HG03025 (cell line): ENCODE measurements around the gene CCDC102A.
"Not testable (repeated sequence)": the region's sequence is repeated elsewhere in the genome, so short reads cannot be mapped to it uniquely, and the experiment has no call there.

Experiments used
- ATAC-seq: cut with Tn5 transposase; IDR thresholded peaks from one replicate; pipeline ENCODE4 v1.9.1; 2021; ENCODE audit warnings: mild to moderate bottlenecking, moderate library complexity; ENCODE audit not compliant: unreplicated experiment, low FRiP score

Gene CCDC102A

DNA sequence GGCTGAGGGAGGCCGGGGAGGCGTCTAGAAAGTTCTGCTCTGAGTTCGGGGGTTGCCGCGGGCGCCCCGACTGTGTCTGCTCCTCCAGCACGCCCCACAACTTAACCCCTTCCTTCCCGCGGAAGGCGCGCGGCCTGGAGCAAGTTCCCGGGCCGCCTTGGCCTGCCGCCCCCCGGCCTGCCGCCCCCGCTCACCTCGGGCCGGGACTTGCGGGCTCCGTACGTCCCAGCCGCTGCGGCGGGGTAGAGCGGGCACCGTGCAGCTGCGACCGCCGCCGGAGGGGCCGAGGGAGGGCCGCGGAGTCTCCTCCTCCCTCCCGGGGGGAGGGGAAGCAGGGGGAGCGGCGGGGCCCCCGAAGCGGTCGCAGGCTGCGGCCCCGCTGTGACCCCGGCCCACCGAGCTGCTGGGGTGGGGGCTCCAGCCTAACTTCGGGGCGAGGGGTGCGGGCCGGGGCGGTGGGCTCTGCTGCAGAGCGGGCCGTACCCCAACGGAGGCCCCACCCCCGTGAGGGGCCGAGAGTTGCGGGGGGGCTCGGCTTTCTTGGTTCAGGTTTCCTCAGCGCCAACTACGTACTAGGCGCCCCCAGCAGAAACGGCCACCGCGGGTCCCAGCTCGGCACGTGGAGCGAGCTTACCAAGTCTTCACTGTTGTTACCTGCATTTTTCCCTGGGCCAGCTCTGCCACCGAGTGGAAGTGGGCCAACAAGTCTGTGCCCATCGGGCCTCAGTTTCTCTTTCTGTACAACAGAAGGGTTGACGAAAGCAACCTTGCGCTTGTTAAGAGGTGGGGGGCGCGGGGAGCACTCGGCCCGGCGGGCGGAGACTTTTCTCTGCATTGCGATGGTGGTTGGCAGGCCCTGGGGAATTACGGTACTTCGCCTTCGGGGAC lies at the start of gene CCDC102A:
TSS of gene CCDC102A (minus strand) at position 266 of the 888 bp plus-strand sequence. CDS start 7,394 bp downstream, outside the sequence.
- peak; percentile 25 for ATAC-seq

GRCh38 chr16:57585051-57585687 lies 48.8 kb upstream of the CCDC102A start:
- no peak for ATAC-seq

DNA sequence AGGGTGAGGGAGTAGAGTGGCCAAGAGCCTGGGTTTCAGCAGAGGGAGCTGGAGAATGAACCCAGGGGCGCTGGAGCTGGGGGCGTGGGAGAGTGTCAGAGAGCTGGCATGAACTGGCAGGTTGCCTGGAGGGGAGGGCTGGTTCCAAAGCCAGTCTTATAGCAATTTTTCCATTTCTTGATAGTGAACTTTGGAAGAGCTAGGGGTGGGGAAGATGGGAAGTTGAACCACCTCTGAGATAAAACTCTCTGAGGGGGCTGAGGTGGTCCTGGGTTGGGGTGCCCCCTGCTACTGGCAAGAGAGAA lies 42.9 kb upstream of the CCDC102A start:
- ATAC-seq = no peak

- no peak for ATAC-seq
These were observed 42.4 kb upstream of the CCDC102A start for GRCh38 chr16:57578521-57579360.

DNA sequence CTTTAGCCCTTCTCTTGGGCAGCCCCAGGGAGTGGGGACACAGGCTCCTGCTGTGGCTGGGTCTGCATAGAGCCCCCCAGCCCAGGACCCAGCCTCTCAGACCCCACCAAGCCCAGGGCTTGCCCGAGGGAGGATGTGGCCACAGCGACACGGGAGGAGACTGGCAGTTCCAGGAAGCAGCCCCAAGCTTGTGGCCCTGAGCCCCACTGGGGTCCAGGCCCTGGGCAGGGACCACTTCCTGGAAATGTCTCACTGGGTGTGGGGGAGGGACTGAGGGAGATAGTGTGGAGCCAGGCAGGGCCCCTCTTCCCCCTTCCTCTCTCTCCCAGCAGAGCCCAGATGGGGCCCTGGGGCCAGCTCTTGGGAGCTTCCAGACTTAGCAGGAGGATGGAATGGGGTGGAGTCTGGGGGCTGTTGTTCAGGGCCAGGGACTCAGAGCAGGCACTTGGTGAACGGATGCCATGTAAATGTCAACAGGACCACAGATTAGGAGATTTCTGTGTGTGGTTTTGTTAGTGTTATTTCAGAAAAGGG lies 41.4 kb upstream of the CCDC102A start:
- no peak for ATAC-seq

DNA sequence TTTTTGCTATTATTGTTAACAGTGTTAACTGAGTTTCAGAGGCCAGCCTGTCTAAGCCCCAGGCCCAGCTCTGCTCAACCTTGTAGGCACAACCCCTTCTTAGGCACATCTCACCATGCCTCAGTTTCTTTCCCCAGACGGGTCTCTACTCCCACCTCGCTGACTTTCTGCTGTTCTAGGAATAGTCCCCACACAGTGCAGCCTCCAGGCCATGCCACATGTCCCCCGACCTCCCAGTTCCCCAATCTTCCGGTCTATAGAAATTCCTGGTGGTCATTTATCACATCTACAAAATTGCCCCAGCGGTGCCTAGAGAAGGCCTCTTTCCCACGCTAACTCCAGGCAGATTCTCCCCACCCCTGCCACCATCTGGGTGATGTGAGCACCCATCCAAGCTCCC lies 40.8 kb upstream of the CCDC102A start:
- ATAC-seq = no peak

DNA sequence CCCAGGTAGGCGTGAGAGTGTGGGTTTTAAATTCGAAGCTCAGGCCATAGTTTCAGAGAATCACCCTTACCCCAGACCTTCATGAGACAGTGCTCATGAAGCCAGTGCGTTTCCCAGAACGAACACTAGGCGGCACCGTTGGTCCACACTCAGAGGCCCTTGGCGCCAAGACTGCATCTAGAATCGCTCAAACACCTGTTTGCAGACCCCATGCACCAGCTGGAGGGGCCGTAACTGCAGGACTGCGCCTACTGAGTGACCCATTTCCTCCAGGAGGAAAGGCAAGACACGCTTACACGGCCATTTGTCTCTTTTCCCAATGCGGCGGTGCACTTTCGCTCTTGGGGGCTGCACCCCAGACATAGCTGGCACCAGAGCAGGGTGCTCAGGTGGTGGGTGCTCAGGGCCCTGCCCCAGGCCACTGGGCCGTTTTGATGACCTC lies 40.1 kb upstream of the CCDC102A start:
- ATAC-seq = no peak

GRCh38 chr16:57575468-57576277 lies 39.3 kb upstream of the CCDC102A start:
- ATAC-seq = no peak

GRCh38 chr16:57574646-57575467 lies 38.5 kb upstream of the CCDC102A start:
- no peak for ATAC-seq

DNA sequence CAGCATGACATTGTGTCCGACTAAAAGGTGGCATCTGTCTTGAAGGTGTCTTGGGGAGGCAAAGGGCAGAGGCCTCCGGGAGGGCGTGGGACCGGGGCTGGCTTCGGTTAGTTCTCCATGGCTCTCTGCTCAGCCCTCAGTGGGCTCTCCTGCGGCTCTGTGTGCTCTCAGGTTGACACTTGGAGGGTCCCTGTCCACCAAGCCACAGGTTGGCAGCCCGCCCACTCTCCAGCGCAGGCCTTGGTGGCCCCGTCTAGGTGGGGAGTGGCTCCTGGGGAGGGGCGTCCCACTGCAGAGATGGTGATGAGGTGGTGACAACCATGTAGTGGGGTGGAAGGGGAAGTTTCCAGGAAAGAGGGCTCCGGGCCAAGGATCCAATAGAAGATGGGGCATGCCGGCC lies 37.7 kb upstream of the CCDC102A start:
- no peak for ATAC-seq

GRCh38 chr16:57572978-57573728 lies 36.8 kb upstream of the CCDC102A start:
- no peak for ATAC-seq

DNA sequence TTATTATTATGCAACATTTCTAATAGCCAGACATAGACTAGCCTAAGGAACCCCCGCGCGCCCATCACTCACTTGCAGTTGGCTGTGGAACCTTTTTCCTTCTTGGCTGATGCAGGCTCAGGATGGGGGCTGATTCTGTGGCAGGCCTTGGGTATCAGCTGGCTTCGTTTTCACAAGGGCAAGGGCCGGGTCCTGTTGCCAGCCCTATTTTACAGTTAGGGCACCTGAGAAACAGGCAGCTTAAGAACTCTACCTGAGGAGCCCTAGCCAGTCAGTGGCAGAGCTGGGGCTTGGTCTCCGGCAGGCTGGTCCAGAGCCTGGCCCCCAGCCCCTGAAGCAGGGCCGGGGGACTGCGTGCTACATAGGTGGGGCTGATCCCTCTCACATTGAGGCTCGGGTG lies 34.7 kb upstream of the CCDC102A start:
- no peak for ATAC-seq

- ATAC-seq = no peak
These were observed 34.1 kb upstream of the CCDC102A start for GRCh38 chr16:57570301-57571070.

DNA sequence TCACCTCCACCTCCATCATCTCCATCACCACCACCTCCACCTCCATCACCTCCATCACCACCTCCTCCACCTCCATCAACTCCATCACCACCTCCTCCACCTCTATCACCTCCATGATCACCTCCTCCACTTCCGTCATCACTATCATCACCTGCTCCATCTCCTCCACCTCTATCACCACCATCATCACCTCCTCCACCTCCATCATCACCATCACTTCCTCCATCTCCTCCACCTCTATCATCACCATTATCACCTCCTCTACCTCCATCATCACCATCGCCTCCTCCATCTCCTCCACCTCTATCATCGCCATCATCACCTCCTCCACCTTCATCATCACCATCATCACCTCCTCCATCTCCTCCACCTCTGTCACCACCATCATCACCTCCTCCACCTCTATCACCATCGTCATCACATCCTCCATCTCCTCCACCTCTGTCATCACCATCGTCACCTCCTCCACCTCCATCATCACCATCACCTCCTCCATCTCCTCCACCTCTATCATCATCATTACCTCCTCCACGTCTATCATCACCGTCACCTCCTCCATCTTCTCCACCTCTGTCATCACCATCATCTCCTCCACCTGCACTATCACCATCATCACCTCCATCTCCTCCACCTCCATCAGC lies 33.1 kb upstream of the CCDC102A start:
- ATAC-seq = no peak

GRCh38 chr16:57568772-57569171 lies 32.4 kb upstream of the CCDC102A start:
- not testable (repeated sequence) for ATAC-seq

DNA sequence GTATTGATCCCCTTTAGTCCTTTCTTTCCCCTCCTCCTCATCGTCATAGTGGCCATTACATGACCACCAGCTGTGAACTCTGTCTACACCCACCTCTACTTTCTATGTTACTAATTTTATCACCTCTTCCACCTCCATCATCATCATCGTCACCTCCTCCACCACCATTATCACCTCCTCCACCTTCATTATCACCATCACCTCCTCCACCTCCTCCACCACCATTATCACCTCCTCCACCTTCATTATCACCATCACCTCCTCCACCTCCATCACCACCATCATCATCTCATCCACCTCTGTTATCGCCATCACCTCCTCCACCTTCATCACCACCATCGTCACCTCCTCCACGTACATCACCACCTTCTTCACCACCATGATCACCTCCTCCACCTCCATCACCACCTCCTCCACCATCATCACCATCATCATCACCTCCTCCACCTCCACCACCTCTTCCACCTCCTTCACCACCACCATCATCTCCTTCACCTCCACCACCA lies 31.9 kb upstream of the CCDC102A start:
- ATAC-seq = no peak

DNA sequence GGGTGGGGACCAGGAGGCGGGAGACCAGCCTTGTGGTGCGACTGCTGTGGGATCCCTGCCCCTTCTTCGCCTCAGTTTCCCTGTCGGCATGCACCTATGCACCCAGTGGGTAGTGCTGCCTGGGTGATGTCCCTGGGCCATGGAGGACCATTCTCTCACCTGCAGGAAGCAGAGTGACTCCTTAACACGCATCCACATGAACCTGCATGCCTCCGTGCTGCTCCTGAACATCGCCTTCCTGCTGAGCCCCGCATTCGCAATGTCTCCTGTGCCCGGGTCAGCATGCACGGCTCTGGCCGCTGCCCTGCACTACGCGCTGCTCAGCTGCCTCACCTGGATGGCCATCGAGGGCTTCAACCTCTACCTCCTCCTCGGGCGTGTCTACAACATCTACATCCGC lies 31.3 kb upstream of the CCDC102A start:
- no peak for ATAC-seq
